GM23248 (cell line): ENCODE data around the gene ANKS1B. TPM values are rescaled to one million over a fixed set of nuclear protein-coding genes. Genes with fewer than 3 reads are reported as not detected.

ENCODE experiments used
- DNase-seq: peaks from one replicate; pipeline ENCODE4 v3.0.0-alpha.2; 2015
- H2AFZ ChIP-seq: fragments of 200-600 bp; sonication (generic); 2 replicates; pipeline ENCODE4 v1.6.1; 2016; ENCODE audit warnings: antibody characterized with exemption
- H3F3A ChIP-seq: fragments of 200-600 bp; sonication (generic); 2 replicates; pipeline ENCODE4 v1.6.1; 2016; ENCODE audit warnings: mild to moderate bottlenecking, antibody characterized with exemption, mixed run types; ENCODE audit not compliant: insufficient read depth
- H3K27ac ChIP-seq: fragments of 200-600 bp; sonication (generic); 2 replicates; pipeline ENCODE4 v1.5.1; 2016; ENCODE audit warnings: mild to moderate bottlenecking
- H3K27me3 ChIP-seq: fragments of 200-600 bp; sonication (generic); replicated peaks from 2 replicates; pipeline ENCODE4 v1.6.1; 2016; ENCODE audit warnings: mild to moderate bottlenecking; ENCODE audit not compliant: insufficient read depth
- H3K36me3 ChIP-seq: fragments of 200-600 bp; sonication (generic); 2 replicates; pipeline ENCODE4 v1.6.1; 2016; ENCODE audit warnings: low read depth, mild to moderate bottlenecking
- H3K4me1 ChIP-seq: fragments of 200-600 bp; sonication (generic); 2 replicates; pipeline ENCODE4 v1.6.1; 2016; ENCODE audit warnings: mild to moderate bottlenecking; ENCODE audit not compliant: insufficient read depth
- H3K4me2 ChIP-seq: fragments of 200-600 bp; sonication (generic); one replicate; pipeline ENCODE4 v1.6.1; 2016; ENCODE audit warnings: mild to moderate bottlenecking; ENCODE audit not compliant: unreplicated experiment
- H3K4me3 ChIP-seq: fragments of 200-600 bp; sonication (generic); 2 replicates; pipeline ENCODE4 v1.5.1; 2016; ENCODE audit warnings: mild to moderate bottlenecking
- H3K79me2 ChIP-seq: fragments of 200-600 bp; sonication (generic); 2 replicates; pipeline ENCODE4 v1.6.1; 2016; ENCODE audit warnings: mild to moderate bottlenecking; ENCODE audit not compliant: insufficient read depth
- H3K9ac ChIP-seq: fragments of 200-600 bp; sonication (generic); 2 replicates; pipeline ENCODE4 v1.6.1; 2016; ENCODE audit warnings: mild to moderate bottlenecking
- H3K9me2 ChIP-seq: fragments of 200-600 bp; sonication (generic); 2 replicates; pipeline ENCODE4 v1.6.1; 2016; ENCODE audit warnings: mixed run types, mild to moderate bottlenecking, moderate library complexity; ENCODE audit not compliant: insufficient read depth
- H3K9me3 ChIP-seq: fragments of 200-600 bp; sonication (generic); one replicate; pipeline ENCODE4 v1.6.1; 2017; ENCODE audit warnings: low read depth
- H4K20me1 ChIP-seq: fragments of 200-600 bp; sonication (generic); 2 replicates; pipeline ENCODE4 v1.6.0; 2016; ENCODE audit not compliant: insufficient read depth
- EZH2 ChIP-seq: fragments of 200-600 bp; sonication (generic); IDR thresholded peaks from 2 replicates; pipeline ENCODE4 v1.6.1; 2018; ENCODE audit warnings: antibody characterized with exemption, mild to moderate bottlenecking; ENCODE audit not compliant: insufficient read depth, poor library complexity, severe bottlenecking
- EZH2phosphoT487 ChIP-seq: fragments of 200-600 bp; sonication (generic); IDR thresholded peaks from 2 replicates; pipeline ENCODE4 v1.6.1; 2018; ENCODE audit warnings: antibody characterized with exemption, moderate library complexity, mild to moderate bottlenecking, low read depth; ENCODE audit not compliant: insufficient read depth
- WGBS, 2 experiments: methylation state at CpG; one replicate each; pipeline ENCODE4 v1.1.6; 2015 to 2017; ENCODE audit warnings: low lambda C conversion rate in 2 of 2, low coverage in 1 of 2; ENCODE audit errors: missing lambda C conversion rate in 2 of 2; 5-methylcytosine and 5-hydroxymethylcytosine counted together
- in situ Hi-C: fragments of 300-500 bp; cut with MboI; formaldehyde crosslinking; loops from 2 replicates; pipeline ENCODE4 v1.15.0; 2020
- polyA plus RNA-seq: library from polyadenylated mRNA; unstranded; fragments of >200 nt; fragmentation: Nextera tagmentation; extraction: Ambion mirVana; gene quantifications from 2 replicates; pipeline ENCODE4 v1.2.1, GENCODE V29; 2016
- total RNA-seq: library from RNA; depleted of rRNA; stranded (reverse); fragments of >200 nt; shearing (Covaris generic); gene quantifications from 2 replicates; pipeline ENCODE4 v1.2.3, GENCODE V29; 2014

The ANKS1B gene
- total and polyA plus RNA-seq, 2 experiments from 2014 or later = not detected

GRCh38 chr12:99567072-99567471 is 417.7 kb downstream of the ANKS1B start:
- H3K4me2 ChIP-seq = no peak overlapping the region
- no peak for DNase-seq
- no peaks in the 10 kb centered on the region for H3K79me2 ChIP-seq
- no peaks in the 10 kb centered on the region for H3K4me1 ChIP-seq
- no peaks in the 10 kb centered on the region for H3K27me3 ChIP-seq
- H3K9me2 ChIP-seq = no peaks in the 10 kb centered on the region
- H3K36me3 ChIP-seq = no peaks in the 10 kb centered on the region
- H3K9me3 ChIP-seq = no peaks in the 10 kb centered on the region
- in situ Hi-C loops = no loop called here
- no peaks in the 10 kb centered on the region for H3F3A ChIP-seq
- TF ChIP-seq EZH2phosphoT487 (no peak), EZH2 (no peak)
- H3K27ac ChIP-seq = no peak overlapping the region
- no peak overlapping the region for H2AFZ ChIP-seq
- no peaks in the 10 kb centered on the region for H4K20me1 ChIP-seq
- WGBS, 2 experiments = 20 to 33% methylated on average over 2 of the region's 2 CpGs
- H3K9ac ChIP-seq = no peak overlapping the region
- H3K4me3 ChIP-seq = no peak overlapping the region

DNA sequence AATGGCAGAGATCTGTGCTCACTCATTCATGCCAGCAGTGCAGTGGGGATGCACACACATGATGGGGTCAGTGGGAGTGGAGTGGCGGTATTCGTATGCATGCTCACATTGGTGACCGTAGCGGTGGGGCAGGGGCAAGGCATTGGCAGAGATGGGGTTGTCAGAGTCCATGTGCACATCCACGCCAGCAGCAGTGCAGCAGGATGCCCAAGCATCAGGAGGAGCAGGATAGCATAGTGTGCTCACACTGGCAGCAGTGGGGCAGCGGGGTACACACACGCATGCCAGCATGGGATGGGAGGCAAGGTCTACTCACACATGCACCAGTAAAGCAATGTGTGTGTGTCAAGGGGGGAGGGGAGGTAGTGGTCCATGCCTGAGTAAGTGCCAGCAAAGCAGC is 426.6 kb downstream of the ANKS1B start:
- Histone ChIP-seq H3K9me2 (no peaks in the 10 kb centered on the region), H3K27ac (no peak overlapping the region), H2AFZ (no peak overlapping the region), H3F3A (no peaks in the 10 kb centered on the region), H3K4me3 (no peak overlapping the region), H3K79me2 (no peaks in the 10 kb centered on the region), H3K9me3 (no peaks in the 10 kb centered on the region), H3K9ac (no peak overlapping the region), H4K20me1 (no peaks in the 10 kb centered on the region), H3K4me2 (no peak overlapping the region), H3K4me1 (no peaks in the 10 kb centered on the region), H3K27me3 (no peaks in the 10 kb centered on the region), H3K36me3 (no peaks in the 10 kb centered on the region)
- 65 to 75% methylated on average over 7 of the region's 7 CpGs for WGBS, 2 experiments
- DNase-seq = no peak
- in situ Hi-C loops = no loop called here
- no peak for TF ChIP-seq EZH2

GRCh38 chr12:99553461-99553860 is 431.3 kb downstream of the ANKS1B start:
- Histone ChIP-seq H3K4me3 (no peak overlapping the region), H3K9me3 (no peaks in the 10 kb centered on the region), H2AFZ (no peak overlapping the region), H3K9ac (no peak overlapping the region), H3K36me3 (no peaks in the 10 kb centered on the region), H3K79me2 (no peaks in the 10 kb centered on the region), H3F3A (no peaks in the 10 kb centered on the region), H3K4me2 (no peak overlapping the region), H3K27ac (no peak overlapping the region), H3K27me3 (no peaks in the 10 kb centered on the region), H4K20me1 (no peaks in the 10 kb centered on the region), H3K9me2 (no peaks in the 10 kb centered on the region), H3K4me1 (no peaks in the 10 kb centered on the region)
- in situ Hi-C loops = no loop called here
- TF ChIP-seq EZH2 (no peak), EZH2phosphoT487 (no peak)
- 28 to 29% methylated on average over 3 of the region's 3 CpGs for WGBS, 2 experiments
- DNase-seq = no peak

DNA sequence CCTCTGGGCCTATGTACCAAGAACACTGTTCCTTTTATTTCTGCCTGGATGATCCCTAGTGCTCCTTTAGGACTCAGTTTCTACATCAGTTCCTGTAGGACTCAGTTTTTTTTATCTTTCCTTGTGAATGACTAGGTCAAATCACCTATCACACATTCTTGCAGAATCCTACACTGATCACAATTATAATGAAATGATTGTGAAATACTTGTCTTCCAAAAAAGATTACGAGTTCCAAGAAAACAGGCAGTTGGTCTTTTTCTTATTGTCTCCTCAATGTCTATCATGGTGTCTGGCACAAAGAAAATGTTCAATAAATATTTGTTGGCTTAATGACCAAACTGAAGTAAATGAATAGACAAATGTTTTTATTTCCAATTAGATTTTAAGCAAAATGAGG is 432.7 kb downstream of the ANKS1B start:
- no peak overlapping the region for H3K4me3 ChIP-seq
- no peak overlapping the region for H2AFZ ChIP-seq
- DNase-seq = no peak
- H3K27ac ChIP-seq = no peak overlapping the region
- no peaks in the 10 kb centered on the region for H3K79me2 ChIP-seq
- no peaks in the 10 kb centered on the region for H3K27me3 ChIP-seq
- H3K9me2 ChIP-seq = no peaks in the 10 kb centered on the region
- no peaks in the 10 kb centered on the region for H3K9me3 ChIP-seq
- H3K4me1 ChIP-seq = no peaks in the 10 kb centered on the region
- in situ Hi-C loops = no loop called here
- no peak overlapping the region for H3K4me2 ChIP-seq
- H3F3A ChIP-seq = no peaks in the 10 kb centered on the region
- H3K9ac ChIP-seq = no peak overlapping the region
- 15% methylated on average over 1 of the region's 1 CpG for WGBS, 2 experiments
- no peaks in the 10 kb centered on the region for H3K36me3 ChIP-seq
- H4K20me1 ChIP-seq = no peaks in the 10 kb centered on the region
- TF ChIP-seq EZH2 (no peak), EZH2phosphoT487 (no peak)

GRCh38 chr12:99549651-99550050 is 435.1 kb downstream of the ANKS1B start:
- in situ Hi-C loops = no loop called here
- Histone ChIP-seq H3K36me3 (no peaks in the 10 kb centered on the region), H3K4me3 (no peak overlapping the region), H3K9me2 (no peaks in the 10 kb centered on the region), H3K4me1 (no peaks in the 10 kb centered on the region), H3K9me3 (no peaks in the 10 kb centered on the region), H3K27me3 (no peaks in the 10 kb centered on the region), H4K20me1 (no peaks in the 10 kb centered on the region), H3F3A (no peaks in the 10 kb centered on the region), H3K27ac (no peak overlapping the region), H3K9ac (no peak overlapping the region), H2AFZ (no peak overlapping the region), H3K79me2 (no peaks in the 10 kb centered on the region), H3K4me2 (no peak overlapping the region)
- DNase-seq = no peak
- 54 to 59% methylated on average over 5 of the region's 5 CpGs for WGBS, 2 experiments
- TF ChIP-seq EZH2 = no peak
